HepG2 (cell line): ENCODE data around the gene PEAK3. TPM values are rescaled to one million over a fixed set of nuclear protein-coding genes. Genes with fewer than 3 reads are reported as not detected.
A peak's percentile ranks its signal among the peaks of the same experiment; 100 is the strongest.

Experiments
- ATM ChIP-seq: fragments of 450-650 bp; IDR thresholded peaks from 2 replicates; pipeline ENCODE4 v1.7.1; 2017; ENCODE audit warnings: mild to moderate bottlenecking, borderline replicate concordance
- FOXA3 ChIP-seq: IDR thresholded peaks from 2 replicates; pipeline ENCODE4 v1.6.1; 2016; ENCODE audit warnings: missing genetic modification reagents, missing compliant biosample characterization
- GMEB2 ChIP-seq: IDR thresholded peaks from 2 replicates; pipeline ENCODE4 v1.6.1; 2016; ENCODE audit warnings: missing biosample characterization, missing genetic modification reagents, low read depth
- HDAC1 ChIP-seq: sonication (generic); formaldehyde crosslinking; IDR thresholded peaks from 2 replicates; pipeline ENCODE4 v1.5.1; 2020; ENCODE audit warnings: mild to moderate bottlenecking, missing genetic modification reagents
- HNF1B ChIP-seq: sonication (generic); formaldehyde crosslinking; IDR thresholded peaks from 2 replicates; pipeline ENCODE4 v1.5.1; 2020; ENCODE audit warnings: mild to moderate bottlenecking, moderate library complexity, missing genetic modification reagents
- KAT7 ChIP-seq: IDR thresholded peaks from 2 replicates; pipeline ENCODE4 v1.6.1; 2018; ENCODE audit warnings: borderline replicate concordance, missing compliant biosample characterization
- KMT2A ChIP-seq: sonication (generic); formaldehyde crosslinking; IDR thresholded peaks from 2 replicates; pipeline ENCODE4 v1.4.0; 2020; ENCODE audit warnings: missing genetic modification reagents
- NFE2L1 ChIP-seq: sonication (generic); formaldehyde crosslinking; IDR thresholded peaks from 2 replicates; pipeline ENCODE4 v1.4.0; 2020; ENCODE audit warnings: missing genetic modification reagents, mild to moderate bottlenecking, borderline replicate concordance
- NONO ChIP-seq, 2 experiments: fragments of 450-650 bp in 1 of 2; sonication (generic) in 1 of 2; formaldehyde crosslinking in 1 of 2; IDR thresholded peaks in 1 of 2; conservative IDR thresholded peaks in 1 of 2; 2 replicates each; pipeline versions ENCODE4 v1.6.1 to v1.8.0; 2017 to 2022; ENCODE audit warnings: mild to moderate bottlenecking in 1 of 2, missing genetic modification reagents in 1 of 2, moderate library complexity in 1 of 2
- PHB2 ChIP-seq: fragments of 450-650 bp; IDR thresholded peaks from 2 replicates; pipeline ENCODE4 v1.6.1; 2018; ENCODE audit not compliant: partially characterized antibody
- PHF8 ChIP-seq: sonication (generic); formaldehyde crosslinking; IDR thresholded peaks from 2 replicates; pipeline ENCODE4 v1.5.0; 2020; ENCODE audit warnings: missing genetic modification reagents
- POLR2G ChIP-seq: fragments of 200-400 bp; formaldehyde crosslinking; IDR thresholded peaks from 2 replicates; pipeline ENCODE4 v1.6.1; 2018; ENCODE audit warnings: mild to moderate bottlenecking, low read depth, low read length, moderate library complexity
- SALL1 ChIP-seq: sonication (generic); formaldehyde crosslinking; IDR thresholded peaks from 2 replicates; pipeline ENCODE4 v1.8.0; 2022; ENCODE audit warnings: mild to moderate bottlenecking, missing genetic modification reagents
- TCF7 ChIP-seq: sonication (generic); IDR thresholded peaks from 2 replicates; pipeline ENCODE4 v1.6.1; 2016; ENCODE audit warnings: antibody characterized with exemption, low read depth
- YEATS2 ChIP-seq: sonication (generic); formaldehyde crosslinking; IDR thresholded peaks from 2 replicates; pipeline ENCODE4 v1.4.0; 2020; ENCODE audit warnings: missing genetic modification reagents, borderline replicate concordance
- ZBTB26 ChIP-seq: IDR thresholded peaks from 2 replicates; pipeline ENCODE4 v1.6.1; 2016; ENCODE audit warnings: missing compliant biosample characterization, missing genetic modification reagents, borderline replicate concordance
- ZNF256 ChIP-seq: sonication (generic); formaldehyde crosslinking; conservative IDR thresholded peaks from 2 replicates; pipeline ENCODE4 v1.4.0; 2020; ENCODE audit warnings: missing genetic modification reagents
- ZNF33B ChIP-seq: sonication (generic); formaldehyde crosslinking; IDR thresholded peaks from 2 replicates; pipeline ENCODE4 v1.5.1; 2020; ENCODE audit warnings: mild to moderate bottlenecking, missing genetic modification reagents
- ZNF431 ChIP-seq: sonication (generic); formaldehyde crosslinking; IDR thresholded peaks from 2 replicates; pipeline ENCODE4 v1.9.0; 2022; ENCODE audit warnings: missing genetic modification reagents, low read depth, mild to moderate bottlenecking, borderline replicate concordance
- ZNF589 ChIP-seq: sonication (generic); formaldehyde crosslinking; conservative IDR thresholded peaks from 2 replicates; pipeline ENCODE4 v1.8.0; 2022; ENCODE audit warnings: mild to moderate bottlenecking, moderate library complexity, missing genetic modification reagents
- ZNF816 ChIP-seq: sonication (generic); formaldehyde crosslinking; IDR thresholded peaks from 2 replicates; pipeline ENCODE4 v1.8.0; 2022; ENCODE audit warnings: missing genetic modification reagents, mild to moderate bottlenecking, borderline replicate concordance
- ZXDC ChIP-seq: sonication (generic); formaldehyde crosslinking; IDR thresholded peaks from 2 replicates; pipeline ENCODE4 v1.5.0; 2020; ENCODE audit warnings: mild to moderate bottlenecking, missing genetic modification reagents
- polyA plus RNA-seq, 8 experiments: library from polyadenylated mRNA; depleted of rRNA in 3 of 8; stranded (reverse) in 7 of 8; unstranded in 1 of 8; fragments of >200 nt; fragmentation: Illumina TruSeq in 4 of 8; extraction: Trizol in 4 of 8; gene quantifications; 2 replicates each; pipeline versions ENCODE4 v1.2.1 to v1.2.3, GENCODE V29; 2011 to 2016; ENCODE audit warnings: low read depth in 4 of 8, missing spikeins in 1 of 8, mixed read lengths in 1 of 8; ENCODE audit not compliant: insufficient read depth in 1 of 8
- total RNA-seq, 5 experiments: library from RNA; depleted of rRNA; stranded (reverse); fragments of >200 nt; fragmentation: Illumina TruSeq; extraction: Trizol; gene quantifications; 2 replicates each; pipeline ENCODE4 v1.2.3, GENCODE V29; 2016; ENCODE audit warnings: low read depth in 1 of 5

PEAK3 gene
- total and polyA plus RNA-seq, 2 of the 13 experiments (the other 11 are each of a cell fraction or from before 2014, with no cell fraction given), result not detected

GRCh38 chr19:2328401-2329148 is 46.6 kb upstream of the PEAK3 start, which contains the start of the genes LSM7 and SPPL2B (continued):
- TF ChIP-seq ZNF816 (CRISPR knock-in tag) (no peak), SALL1 (peak; percentile 40; the same call in 1 of the 2 replicates), ATM (no peak), ZBTB26 (CRISPR knock-in tag) (no peak), ZNF589 (CRISPR knock-in tag) (no peak), POLR2G (peak; percentile 90), YEATS2 (CRISPR knock-in tag) (peak; percentile 75), GMEB2 (0 out of 2 replicates have a peak, but pooled peaks have one; percentile 25), HNF1B (CRISPR knock-in tag) (peak; percentile 57; the same call in 1 of the 2 replicates), TCF7 (no peak), ZNF33B (CRISPR knock-in tag) (0 out of 2 replicates have a peak, but pooled peaks have one; percentile 62), PHF8 (CRISPR knock-in tag) (peak; percentile 82), HDAC1 (CRISPR knock-in tag) (peak; percentile 90), PHB2 (no peak), KMT2A (CRISPR knock-in tag) (peak; percentile 87), KAT7 (CRISPR knock-in tag) (peak; percentile 70; the same call in 1 of the 2 replicates), NONO (IDR thresholded peaks at IDR 0.05) (no peak), NONO (CRISPR knock-in tag; conservative IDR thresholded peaks at IDR 0.05) (peak; percentile 74; the same call in 1 of the 2 replicates), ZXDC (CRISPR knock-in tag) (0 out of 2 replicates have a peak, but pooled peaks have one; percentile 40), NFE2L1 (CRISPR knock-in tag) (no peak), ZNF256 (no peak), ZNF431 (CRISPR knock-in tag) (no peak), FOXA3 (CRISPR knock-in tag) (0 out of 2 replicates have a peak, but pooled peaks have one; percentile 22)
